HG02642 (cell line): Measurements from ENCODE around the gene MCAM.

ENCODE experiments used
- ATAC-seq: cut with Tn5 transposase; IDR thresholded peaks from one replicate; pipeline ENCODE4 v1.9.1; 2021; ENCODE audit warnings: mild to moderate bottlenecking; ENCODE audit not compliant: unreplicated experiment, poor library complexity

Gene MCAM

DNA sequence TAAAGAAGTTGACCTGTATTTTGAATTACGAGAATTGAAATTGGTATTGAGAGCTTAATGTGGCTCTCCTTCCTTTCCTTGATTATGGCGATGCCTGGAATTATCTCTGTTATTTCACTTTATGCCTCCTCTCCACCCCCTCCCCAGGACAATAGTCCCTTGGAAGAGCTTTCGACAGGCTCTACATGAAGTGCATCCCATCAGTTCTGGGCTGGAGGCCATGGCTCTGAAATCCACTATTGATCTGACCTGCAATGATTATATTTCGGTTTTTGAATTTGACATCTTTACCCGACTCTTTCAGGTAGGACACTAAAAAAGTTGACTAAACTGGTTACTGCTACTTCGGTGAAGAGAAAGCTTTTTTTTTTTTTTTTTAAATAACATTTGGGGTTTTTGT is 43.2 kb downstream of the MCAM start:
- no peak for ATAC-seq

DNA sequence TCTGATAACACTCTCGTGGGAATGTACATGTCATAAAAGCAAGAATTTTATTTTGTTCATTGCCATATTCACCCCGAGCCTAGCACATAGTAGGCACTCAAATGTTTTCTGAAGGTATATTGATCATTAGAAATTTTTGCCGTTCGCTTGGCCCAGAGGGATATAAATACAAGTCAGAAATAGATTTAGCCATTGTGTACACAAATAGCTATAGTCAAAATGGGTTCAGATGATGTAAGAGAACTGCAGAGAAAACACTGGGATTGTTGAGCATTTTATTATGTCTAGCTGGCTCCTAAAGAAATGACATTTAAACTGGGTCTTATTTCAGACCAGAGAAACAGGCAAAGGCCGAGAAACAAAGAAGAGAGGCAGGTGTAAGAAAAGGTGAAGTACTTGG is 49.3 kb downstream of the MCAM start:
- no peak for ATAC-seq

DNA sequence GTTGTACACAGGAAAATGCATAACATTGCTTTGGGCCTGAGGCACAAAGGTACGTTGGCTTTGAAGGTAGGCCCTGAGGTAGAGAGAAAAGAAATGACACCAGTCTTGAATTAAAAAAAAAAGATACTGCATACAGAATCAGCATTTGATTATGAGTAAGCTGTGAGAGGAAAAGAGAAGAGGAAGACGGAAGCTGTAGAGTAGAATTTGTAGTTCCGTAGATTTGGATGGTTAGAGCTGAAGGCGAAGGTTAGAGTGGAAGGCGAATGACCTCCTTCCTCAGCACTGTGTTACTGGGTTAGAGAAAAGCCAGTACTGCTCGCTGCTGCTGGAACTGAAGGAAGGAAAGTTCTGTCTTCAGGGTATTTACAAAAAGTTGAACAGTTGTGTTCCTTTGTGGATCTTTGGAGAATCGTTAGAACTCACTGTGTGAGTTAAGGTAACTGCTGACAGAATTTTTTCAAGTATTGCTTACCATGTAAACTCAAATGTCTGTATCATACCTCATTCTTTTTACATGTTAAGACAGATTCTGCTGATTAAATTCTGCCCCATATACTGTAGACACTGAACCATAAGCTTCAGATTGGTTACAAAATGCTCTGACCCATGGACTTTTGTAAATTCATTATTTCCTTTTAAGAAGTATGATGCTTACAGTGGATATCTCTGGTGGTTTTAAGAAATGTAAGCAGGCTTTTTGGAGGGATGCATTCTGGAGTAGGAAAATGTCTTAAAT is 50.2 kb downstream of the MCAM start:
- ATAC-seq, result no peak

DNA sequence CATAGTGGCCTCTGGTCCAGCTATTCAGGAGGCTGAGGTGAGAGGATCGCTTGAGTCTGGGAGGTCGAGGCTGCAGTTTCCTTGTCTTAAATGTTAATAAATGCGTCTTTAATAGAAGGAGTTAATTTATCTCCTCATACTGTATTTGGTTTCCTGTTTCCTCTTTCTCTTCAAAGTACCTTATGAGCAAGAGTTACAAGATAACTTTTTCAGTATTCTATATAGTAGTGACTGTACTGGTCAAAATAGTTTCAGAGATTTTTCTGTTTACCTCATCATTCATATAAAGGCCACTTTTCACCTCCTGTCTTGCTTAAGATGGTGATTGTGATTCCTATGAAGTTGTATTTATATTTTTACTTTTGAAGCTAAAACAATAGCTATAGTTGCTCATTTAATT is 50.9 kb downstream of the MCAM start:
- ATAC-seq, result no peak

DNA sequence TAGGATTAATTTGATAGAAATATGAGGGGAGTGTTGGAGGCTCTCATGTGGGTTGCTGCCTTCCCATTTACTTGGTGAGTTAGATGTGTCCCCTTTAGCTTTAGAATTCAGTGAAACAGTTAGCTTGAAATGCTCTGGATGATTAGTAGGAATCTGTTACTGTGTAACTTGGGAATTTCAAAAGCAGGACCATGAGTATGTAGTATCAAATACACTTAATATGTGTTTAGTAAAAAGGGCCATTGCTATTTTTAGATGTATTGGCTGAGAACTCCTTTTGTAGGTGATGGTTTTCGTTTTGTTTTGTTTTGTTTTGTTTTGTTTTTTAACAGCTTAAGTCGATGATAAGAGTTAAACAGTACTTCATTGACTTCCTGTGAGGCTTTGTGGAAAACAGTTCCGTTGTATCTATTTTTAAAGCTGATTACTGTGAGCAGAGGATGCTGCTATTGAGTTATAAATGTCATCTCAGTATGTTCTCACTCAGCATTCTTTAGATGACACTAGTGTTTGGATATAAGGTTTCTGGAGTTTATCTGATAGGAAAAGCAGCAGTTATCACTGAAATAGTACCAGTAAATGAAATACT is 53.5 kb downstream of the MCAM start:
- ATAC-seq, result no peak

DNA sequence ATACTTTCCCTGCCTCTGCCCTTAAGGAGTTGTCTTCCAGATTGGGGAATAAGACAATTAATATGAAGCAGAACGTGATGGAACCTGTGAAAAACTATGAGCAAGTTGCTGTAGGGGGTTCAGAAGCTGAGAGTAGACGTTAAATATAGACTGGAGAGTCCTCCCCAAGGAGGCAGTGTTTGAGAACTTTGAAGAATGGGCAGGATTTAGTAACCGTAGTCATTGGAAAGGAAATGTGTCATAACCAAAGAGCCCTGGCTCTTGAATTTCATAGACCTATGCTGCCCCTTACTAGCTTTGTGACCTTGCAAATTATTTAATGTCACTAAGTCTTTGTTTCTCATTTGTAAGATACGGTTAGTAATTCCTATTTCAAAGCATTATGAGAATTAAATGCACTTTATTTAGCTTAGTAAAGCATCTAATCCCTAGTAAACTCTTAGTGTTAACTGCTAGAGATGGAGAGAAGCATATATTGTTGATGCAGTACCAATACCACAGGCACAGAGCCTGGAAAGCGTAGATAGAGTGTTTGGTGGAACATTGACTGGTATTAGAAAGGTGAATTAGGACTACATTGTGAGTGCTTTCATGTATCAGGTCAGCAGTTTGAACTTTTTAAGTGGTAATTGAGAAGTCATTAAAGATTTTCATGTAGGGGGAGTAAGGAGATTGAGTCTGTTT is 54.1 kb downstream of the MCAM start:
- no peak for ATAC-seq

DNA sequence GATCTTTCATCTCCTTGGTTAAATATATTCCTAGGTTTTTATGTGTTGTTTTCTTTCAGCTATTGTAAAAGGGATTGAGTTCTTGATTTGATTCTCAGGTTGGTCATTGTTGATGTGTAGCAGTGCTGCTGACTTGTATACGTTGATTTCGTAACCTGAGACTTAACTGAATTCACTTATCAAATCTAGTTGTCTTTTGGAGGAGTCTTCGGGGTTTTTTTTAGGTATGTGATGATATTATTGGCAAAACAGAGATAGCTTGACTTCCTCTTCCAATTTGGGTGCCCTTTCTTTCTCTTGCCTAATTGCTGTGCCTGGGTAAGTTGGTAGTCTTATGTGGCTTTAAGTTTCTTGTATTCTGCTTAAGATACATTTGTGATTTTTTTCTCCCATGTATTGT is 57.9 kb downstream of the MCAM start:
- no peak for ATAC-seq
